CD4-positive, alpha-beta T cell (primary cell): Measurements from ENCODE around the gene MCU. TPM values are rescaled to one million over a fixed set of nuclear protein-coding genes. Genes with fewer than 3 reads are reported as not detected.

Experiments
- ATAC-seq: fragments of 200-7000 bp; cut with Tn5 transposase; one replicate; pipeline ENCODE4 v1.10.0; 2022; ENCODE audit warnings: mild to moderate bottlenecking; ENCODE audit not compliant: poor library complexity
- CTCF ChIA-PET: fragments of 350-600 bp; sonication (Branson Sonifier 250); formaldehyde crosslinking; loops from one replicate; lab custom pipeline; 2021; ENCODE audit warnings: antibody characterized with exemption, inconsistent platforms; lab: Charles Lee
- POLR2A ChIA-PET: fragments of 350-600 bp; sonication (Branson Sonifier 250); formaldehyde crosslinking; loops from one replicate; lab custom pipeline; 2021; ENCODE audit warnings: antibody characterized with exemption, inconsistent platforms; lab: Charles Lee
- DNase-seq, 14 experiments: peaks; one replicate each; pipeline ENCODE4 v3.0.0-alpha.2; 2013 to 2020; ENCODE audit warnings: mixed read lengths in 2 of 14
- H3K27ac ChIP-seq, 2 donors: one replicate each; pipeline versions ENCODE4 v1.5.1 to v1.7.0; 2013; ENCODE audit warnings: low read length in 2 of 2, low read depth in 1 of 2, mild to moderate bottlenecking in 1 of 2
- H3K27me3 ChIP-seq, 2 experiments: 1 replicate in 1 of 2; 2 replicates in 1 of 2; pipeline versions ENCODE4 v1.6.1 to v1.7.0; 2013; ENCODE audit warnings: low read length in 2 of 2, control low read depth in 1 of 2, mild to moderate bottlenecking in 1 of 2, moderate library complexity in 1 of 2; ENCODE audit not compliant: insufficient read depth in 2 of 2, control insufficient read depth in 1 of 2
- H3K36me3 ChIP-seq: one replicate; pipeline ENCODE4 v1.6.1; 2013; ENCODE audit warnings: low read length, control low read depth; ENCODE audit not compliant: insufficient read depth
- H3K4me1 ChIP-seq: one replicate; pipeline ENCODE4 v1.6.1; 2013; ENCODE audit warnings: low read length, control low read depth; ENCODE audit not compliant: insufficient read depth
- H3K4me3 ChIP-seq: one replicate; pipeline ENCODE4 v1.5.1; 2013; ENCODE audit warnings: mild to moderate bottlenecking, low read length, moderate library complexity
- H3K9me3 ChIP-seq, 2 experiments: 1 replicate in 1 of 2; 2 replicates in 1 of 2; pipeline versions ENCODE4 v1.6.1 to v1.7.0; 2013; ENCODE audit warnings: low read length in 2 of 2, mild to moderate bottlenecking in 2 of 2, control low read depth in 1 of 2, moderate library complexity in 1 of 2; ENCODE audit not compliant: control insufficient read depth in 1 of 2, insufficient read depth in 1 of 2
- H3K27ac Mint-ChIP-seq: one replicate; pipeline ENCODE4 v1.8.0; 2020; ENCODE audit warnings: mixed read lengths
- H3K27me3 Mint-ChIP-seq: one replicate; pipeline ENCODE4 v1.8.0; 2021; ENCODE audit warnings: mixed read lengths
- H3K36me3 Mint-ChIP-seq: one replicate; pipeline ENCODE4 v1.8.0; 2021; ENCODE audit warnings: low read depth, mixed read lengths
- H3K4me1 Mint-ChIP-seq: one replicate; pipeline ENCODE4 v1.8.0; 2021; ENCODE audit warnings: low read depth, mixed read lengths
- H3K4me3 Mint-ChIP-seq: one replicate; pipeline ENCODE4 v1.8.0; 2020; ENCODE audit warnings: mild to moderate bottlenecking, mixed read lengths
- H3K9me3 Mint-ChIP-seq: one replicate; pipeline ENCODE4 v1.8.0; 2020; ENCODE audit warnings: mixed read lengths
- CTCF ChIP-seq: fragments of 200-600 bp; IDR thresholded peaks from one replicate; pipeline ENCODE4 v1.8.0; 2022; ENCODE audit warnings: antibody characterized with exemption, mild to moderate bottlenecking
- intact Hi-C, 2 experiments: fragments of 100-400 bp; cut with DNase I in 1 of 2; cut with micrococcal nuclease in 1 of 2; formaldehyde crosslinking; loops; one replicate each; pipeline versions ENCODE4 v1.15.1 to v1.9.0; 2023 to 2025; cut with DNase I, micrococcal nuclease
- total RNA-seq, 174 experiments: library from RNA in 2 of 174; stranded (reverse) in 2 of 174; gene quantifications; one replicate each; pipeline ENCODE4 v1.2.3 and lab custom pipeline; 2021 to 2026

MCU gene
- total RNA-seq, 2 experiments from 2014 or later = 10.3 to 12.0 TPM

- Mint-ChIP-seq H3K4me1 (peaks cover 27% of the 10 kb centered on the region), H3K4me3 (no peak overlapping the region), H3K27ac (no peak overlapping the region), H3K9me3 (no peaks in the 10 kb centered on the region), H3K36me3 (no peaks in the 10 kb centered on the region), H3K27me3 (no peaks in the 10 kb centered on the region)
- Histone ChIP-seq H3K27me3 (no peaks in the 10 kb centered on the region), H3K36me3 (no peaks in the 10 kb centered on the region), H3K4me3 (no peak overlapping the region), H3K27ac (no peak overlapping the region), H3K9me3 (no peaks in the 10 kb centered on the region), H3K4me1 (peaks cover 7% of the 10 kb centered on the region)
- POLR2A ChIA-PET = interaction anchor here (0.7 kb wide), 1 partner anchor 171 kb away, joined by 5 read pairs; no protein-coding TSS in a partner anchor
- intact Hi-C loops = no loop called here
- no peak for DNase-seq
- TF ChIP-seq CTCF = no peak
- CTCF ChIA-PET = interaction anchor here (1.1 kb wide), 1 partner anchor 13 kb away, joined by 3 read pairs; no protein-coding TSS in a partner anchor
- no peak for ATAC-seq
Observed at GRCh38 chr10:72802332-72802731, 110.4 kb downstream of the MCU start.

- CTCF ChIA-PET = interaction anchor here (1.1 to 1.2 kb wide), 2 partner anchors 8 to 14 kb away, joined by 3 read pairs; no protein-coding TSS in a partner anchor
- H3K9me3 ChIP-seq = no peaks in the 10 kb centered on the region
- no peaks in the 10 kb centered on the region for H3K27me3 ChIP-seq
- Mint-ChIP-seq H3K27ac (no peak overlapping the region), H3K36me3 (no peaks in the 10 kb centered on the region), H3K27me3 (no peaks in the 10 kb centered on the region), H3K9me3 (no peaks in the 10 kb centered on the region), H3K4me3 (no peak overlapping the region), H3K4me1 (peaks cover 27% of the 10 kb centered on the region)
- no peak for DNase-seq
- H3K4me1 ChIP-seq = peaks cover 7% of the 10 kb centered on the region
- POLR2A ChIA-PET = interaction anchor here (0.7 kb wide), 1 partner anchor 172 kb away, joined by 5 read pairs; no protein-coding TSS in a partner anchor
- no peaks in the 10 kb centered on the region for H3K36me3 ChIP-seq
- no peak for ATAC-seq
- no peak for TF ChIP-seq CTCF
- H3K27ac ChIP-seq = no peak overlapping the region
- H3K4me3 ChIP-seq = no peak overlapping the region
- intact Hi-C loops = no loop called here
Observed at GRCh38 chr10:72802763-72803505, 111.0 kb downstream of the MCU start.

- POLR2A ChIA-PET = interaction anchor here (0.7 kb wide), 1 partner anchor 36 kb away, joined by 3 read pairs; no protein-coding TSS in a partner anchor
- DNase-seq (no peak), ATAC-seq (no peak)
- H3K4me3 ChIP-seq = no peak overlapping the region
- CTCF ChIA-PET = no interaction called here
- H3K27ac ChIP-seq = no peak overlapping the region
- Mint-ChIP-seq H3K27me3 (no peaks in the 10 kb centered on the region), H3K4me3 (no peak overlapping the region), H3K4me1 (peaks cover 2% of the 10 kb centered on the region), H3K9me3 (no peaks in the 10 kb centered on the region), H3K27ac (no peak overlapping the region), H3K36me3 (no peaks in the 10 kb centered on the region)
- no peak for TF ChIP-seq CTCF
- H3K9me3 ChIP-seq = no peaks in the 10 kb centered on the region
- H3K36me3 ChIP-seq = no peaks in the 10 kb centered on the region
- no peaks in the 10 kb centered on the region for H3K27me3 ChIP-seq
- H3K4me1 ChIP-seq = no peaks in the 10 kb centered on the region
- intact Hi-C loops = no loop called here
Observed at GRCh38 chr10:72808001-72808400, 116.1 kb downstream of the MCU start.
